ENCODE data around the gene GAK.

GAK gene

GRCh38 chr4:827209-828081 is 104.7 kb downstream of the GAK start:
- no peak for DNase-seq

DNA sequence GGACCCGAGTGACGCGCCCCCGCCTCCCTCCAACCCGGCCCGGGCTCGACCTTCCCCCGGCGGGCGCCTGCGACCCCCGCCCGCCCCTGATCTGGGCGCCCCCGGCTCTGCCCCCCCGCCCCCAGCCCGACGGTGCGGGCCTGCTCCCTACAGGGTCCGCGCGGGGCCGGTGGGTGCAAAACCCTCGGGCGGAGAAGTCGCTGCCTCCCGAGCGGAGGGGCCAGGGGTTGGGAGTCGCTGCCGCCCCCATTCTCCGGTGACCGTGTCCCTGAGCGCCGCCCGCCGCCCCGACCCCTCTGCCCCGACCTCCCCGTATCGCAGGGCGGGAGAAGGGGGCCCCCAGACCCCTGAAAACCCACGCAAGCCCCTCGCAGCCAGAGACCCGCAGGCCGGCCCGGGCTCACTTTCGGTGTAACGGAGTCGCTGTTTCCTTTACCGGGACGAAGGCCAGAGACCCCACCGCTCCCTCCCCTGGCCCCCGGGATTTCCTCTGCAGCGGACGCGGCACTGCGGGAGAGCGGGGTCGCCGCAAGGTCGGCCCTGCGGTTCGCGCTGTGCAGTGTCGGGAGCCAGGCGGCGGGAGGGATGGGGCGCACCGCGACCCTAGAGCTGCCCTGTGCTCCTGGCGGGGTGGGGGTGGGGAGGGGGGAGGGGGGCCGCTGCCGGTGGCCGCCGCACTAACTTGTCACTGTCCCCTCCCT is 105.5 kb downstream of the GAK start:
- no peak for DNase-seq

GRCh38 chr4:825971-826330 is 106.2 kb downstream of the GAK start, which contains the start of gene CPLX1:
CPLX1 (minus strand) TSS chr4:826129; CDS start chr4:824522, 1,607 bp downstream.
- DNase-seq: peak; percentile 73

- DNase-seq: no peak
Measured at GRCh38 chr4:825063-825970, 106.8 kb downstream of the GAK start.

GRCh38 chr4:824461-825062 is 107.6 kb downstream of the GAK start:
- DNase-seq: no peak

DNA sequence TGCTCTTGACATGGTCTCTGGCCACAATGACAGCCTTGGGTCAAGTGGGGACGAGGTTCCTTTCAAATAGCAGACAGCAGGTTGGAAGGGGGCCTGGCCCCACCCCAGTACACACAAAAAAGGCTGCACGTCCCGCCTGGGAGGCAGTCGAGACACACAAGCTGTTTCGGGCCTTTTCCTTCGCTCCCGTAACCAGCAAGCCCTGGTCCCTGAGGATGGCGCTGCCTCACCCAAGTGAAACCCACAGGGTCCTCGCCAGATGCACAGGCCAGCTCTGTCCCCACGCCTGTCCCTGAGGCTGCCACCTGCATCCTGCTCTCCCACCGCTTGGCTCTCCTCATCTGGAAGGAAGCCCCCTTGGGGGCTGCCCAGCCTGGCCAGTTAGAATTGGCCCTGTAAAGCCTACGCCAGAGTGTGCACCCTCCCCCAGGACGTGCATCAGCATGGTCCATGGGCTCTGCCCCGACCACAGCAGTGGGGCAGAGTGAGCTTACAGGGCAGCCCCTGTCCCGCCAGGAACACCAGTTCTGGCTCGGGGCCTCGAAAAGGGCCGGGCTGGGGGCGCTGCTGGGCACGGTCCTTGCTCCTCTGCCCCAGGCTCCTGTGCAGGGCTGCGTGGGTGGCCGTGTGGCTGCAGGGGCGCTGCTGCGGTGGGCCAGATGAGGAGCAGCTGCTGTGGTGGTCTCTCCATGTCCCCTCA is 108.2 kb downstream of the GAK start:
- no peak for DNase-seq

GRCh38 chr4:823176-823760 is 108.8 kb downstream of the GAK start:
- DNase-seq: no peak

- DNase-seq: no peak
Measured at GRCh38 chr4:822361-823175, 109.5 kb downstream of the GAK start.

DNA sequence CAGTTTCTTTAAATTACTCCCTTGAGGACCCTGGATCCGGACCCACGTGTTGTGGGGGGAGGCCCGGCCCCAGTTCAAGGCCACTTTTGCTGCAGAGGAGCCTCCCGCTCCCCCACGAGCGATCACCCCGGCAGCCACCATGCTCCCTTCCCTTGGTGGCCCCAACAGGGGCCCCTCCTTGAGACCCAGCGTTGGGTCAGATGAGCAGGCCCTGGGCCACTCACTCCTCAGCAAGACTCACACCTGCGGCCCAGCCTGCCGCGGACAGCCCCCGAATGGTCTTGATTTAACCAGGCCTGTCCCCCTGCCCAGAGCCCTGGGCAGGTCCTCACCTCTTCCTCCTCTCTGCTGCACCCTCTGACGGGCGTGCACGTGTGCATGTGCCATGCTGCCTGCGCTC is 110.5 kb downstream of the GAK start:
- DNase-seq: no peak

GRCh38 chr4:821181-821591 is 110.9 kb downstream of the GAK start:
- no peak for DNase-seq

DNA sequence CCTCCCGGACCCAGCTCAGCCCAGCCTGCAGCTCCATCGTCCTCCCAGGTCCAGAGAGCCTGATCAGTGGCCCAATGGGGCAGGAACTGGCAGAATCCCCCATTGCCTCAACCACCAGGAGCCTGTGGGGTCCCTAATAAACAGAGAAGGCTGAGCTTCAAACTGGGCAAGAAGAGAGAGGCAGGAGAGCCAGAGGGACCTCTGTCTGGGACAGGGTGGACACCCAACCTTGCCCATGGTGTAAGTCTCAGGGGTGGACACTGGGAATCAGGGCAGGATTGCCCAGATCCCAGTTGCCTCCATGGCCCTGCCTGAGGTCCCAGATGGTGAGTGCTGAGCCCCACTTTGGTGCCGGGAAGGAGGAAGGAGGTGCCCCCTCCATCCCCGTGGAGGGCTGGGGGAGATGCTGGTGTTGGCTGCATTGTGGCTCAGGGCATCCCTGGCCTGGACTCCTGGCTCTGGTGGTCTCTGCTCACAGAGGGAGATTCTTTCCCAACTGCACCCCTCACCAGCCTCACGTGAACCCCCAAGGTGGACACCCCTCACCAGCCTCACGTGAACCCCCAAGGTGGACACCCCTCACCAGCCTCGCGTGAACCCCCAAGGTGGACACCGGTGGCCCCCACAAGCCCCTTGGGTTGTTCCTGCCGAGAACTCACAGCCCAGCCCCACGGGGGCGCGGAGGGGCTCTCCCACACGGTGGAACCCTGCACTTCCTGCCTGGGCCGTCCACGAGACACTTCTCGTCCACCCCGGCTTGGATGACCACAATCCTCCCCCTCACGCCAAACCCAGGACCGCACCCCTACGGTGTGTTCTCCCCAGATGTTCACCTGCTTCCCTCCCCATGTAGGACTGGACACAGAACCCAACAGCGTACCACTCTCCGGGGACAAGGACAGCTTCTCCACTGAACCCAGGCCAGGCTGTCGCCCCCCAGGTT is 111.6 kb downstream of the GAK start:
- no peak for DNase-seq

- DNase-seq: no peak
Measured at GRCh38 chr4:819401-820229, 112.5 kb downstream of the GAK start.

DNA sequence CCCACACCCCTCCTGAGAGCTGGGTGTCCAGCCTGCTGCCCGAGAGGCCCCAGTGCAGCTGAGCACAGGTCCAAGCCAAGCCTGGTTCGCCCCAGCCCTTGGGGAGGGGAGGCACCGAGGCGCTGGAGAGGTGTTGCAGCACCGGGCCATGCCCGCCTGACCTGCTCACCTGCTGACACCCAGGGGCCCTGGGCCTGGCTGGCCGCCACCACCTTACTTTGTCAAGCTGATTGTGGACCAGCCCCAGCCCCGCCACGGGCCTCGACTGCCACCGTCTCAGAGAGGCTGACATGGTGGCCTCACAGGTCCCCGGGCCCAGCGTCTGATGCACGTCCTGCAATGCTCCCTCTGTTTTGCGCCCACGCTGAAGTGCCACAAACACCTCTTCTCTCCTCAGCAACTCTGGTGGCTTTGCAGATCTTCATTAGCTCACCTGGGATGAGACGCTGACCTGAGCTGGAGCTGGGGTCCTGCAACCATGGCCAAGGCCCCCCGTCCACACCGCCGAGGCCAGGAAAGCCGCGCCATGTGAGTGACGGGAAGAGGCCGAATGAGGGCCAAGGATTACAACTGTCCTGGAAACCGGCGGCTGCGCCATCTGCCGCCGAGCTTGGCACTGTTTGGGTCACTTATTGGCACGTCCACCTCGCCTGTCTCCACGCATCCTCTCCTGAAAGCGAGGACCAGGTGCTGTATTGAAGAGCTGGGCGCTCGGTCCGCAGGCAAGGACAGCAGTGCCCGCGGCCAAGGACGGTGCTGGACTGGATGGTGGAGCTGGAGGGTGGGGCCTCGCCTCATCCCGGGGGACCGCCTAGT is 113.8 kb downstream of the GAK start:
- DNase-seq: no peak

DNA sequence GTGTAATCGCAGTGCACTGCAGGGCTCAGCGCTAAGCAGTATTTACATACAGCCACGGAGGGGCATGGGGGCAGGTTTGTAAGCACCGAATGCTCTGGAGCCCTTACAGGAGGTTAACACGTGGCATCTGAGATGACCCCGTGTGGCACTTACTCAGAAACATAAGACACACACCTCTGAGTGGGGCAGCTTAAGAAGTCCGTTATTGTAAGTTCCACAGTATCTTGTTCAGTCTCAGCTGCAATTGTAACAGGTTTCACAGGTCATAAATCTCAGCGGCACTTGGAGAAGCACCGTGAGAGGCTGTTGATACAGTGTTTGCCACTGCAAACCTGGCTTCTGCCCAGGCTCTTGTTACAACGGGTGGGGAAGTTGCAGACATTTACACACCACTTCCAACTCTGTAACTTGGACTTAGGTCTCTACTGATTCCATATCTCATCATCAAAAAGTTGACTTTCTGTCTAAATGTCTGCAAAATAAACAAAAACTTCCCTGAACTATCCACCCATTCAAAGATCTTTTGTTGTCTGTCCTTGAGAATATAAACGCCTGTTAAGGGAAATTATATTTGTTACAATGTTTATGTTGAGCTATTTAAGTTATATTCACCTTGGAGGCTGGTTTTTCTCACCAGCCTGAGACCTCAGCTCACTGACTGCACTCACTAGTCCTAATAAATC is 116.5 kb downstream of the GAK start:
- DNase-seq: no peak

GRCh38 chr4:814312-814850 is 117.7 kb downstream of the GAK start:
- no peak for DNase-seq

GRCh38 chr4:813900-814299 is 118.2 kb downstream of the GAK start:
- DNase-seq: no peak

Measured in COR-L47 (cell line).